HEK293 (cell line): ENCODE data around the gene PCSK5.

Source experiments
- ATF2 ChIP-seq: fragments of 450-650 bp; formaldehyde crosslinking; IDR thresholded peaks from 2 replicates; pipeline ENCODE4 v1.5.1; 2016; ENCODE audit warnings: missing biosample characterization, missing genetic modification characterization, low read depth
- GLI2 ChIP-seq: fragments of 450-650 bp; formaldehyde crosslinking; IDR thresholded peaks from 2 replicates; pipeline ENCODE4; 2017; ENCODE audit warnings: missing biosample characterization, missing genetic modification characterization, low read depth, borderline replicate concordance
- GLIS1 ChIP-seq: fragments of 450-650 bp; formaldehyde crosslinking; IDR thresholded peaks from 2 replicates; pipeline ENCODE4 v1.5.1; 2016; ENCODE audit warnings: missing biosample characterization, missing genetic modification characterization
- MZF1 ChIP-seq: fragments of 450-650 bp; formaldehyde crosslinking; IDR thresholded peaks from 2 replicates; pipeline ENCODE4 v1.5.1; 2017; ENCODE audit warnings: missing biosample characterization, missing genetic modification characterization, borderline replicate concordance
- OVOL3 ChIP-seq: fragments of 450-650 bp; formaldehyde crosslinking; IDR thresholded peaks from 2 replicates; pipeline ENCODE4 v1.5.1; 2016; ENCODE audit warnings: missing biosample characterization, missing genetic modification characterization
- PRDM6 ChIP-seq: fragments of 450-650 bp; formaldehyde crosslinking; IDR thresholded peaks from 2 replicates; pipeline ENCODE4 v1.5.1; 2017; ENCODE audit warnings: missing biosample characterization, missing genetic modification characterization
- SETDB1 ChIP-seq: IDR thresholded peaks from one replicate; pipeline ENCODE4 v1.6.1; 2017; ENCODE audit warnings: mild to moderate bottlenecking, low read length, moderate library complexity, mixed read lengths; ENCODE audit not compliant: insufficient read length
- SP7 ChIP-seq: fragments of 450-650 bp; formaldehyde crosslinking; IDR thresholded peaks from 2 replicates; pipeline ENCODE4 v1.5.1; 2016; ENCODE audit warnings: missing biosample characterization, missing genetic modification characterization
- WT1 ChIP-seq: fragments of 450-650 bp; formaldehyde crosslinking; IDR thresholded peaks from 2 replicates; pipeline ENCODE4 v1.5.1; 2016; ENCODE audit warnings: missing biosample characterization, missing genetic modification characterization
- ZBTB11 ChIP-seq: fragments of 450-650 bp; formaldehyde crosslinking; conservative IDR thresholded peaks from 2 replicates; pipeline ENCODE4 v1.5.1; 2016; ENCODE audit warnings: low read depth, missing biosample characterization, missing genetic modification characterization
- ZBTB17 ChIP-seq: fragments of 450-650 bp; formaldehyde crosslinking; IDR thresholded peaks from 2 replicates; pipeline ENCODE4 v1.5.1; 2016; ENCODE audit warnings: missing biosample characterization, missing genetic modification characterization
- ZFHX2 ChIP-seq: fragments of 450-650 bp; formaldehyde crosslinking; conservative IDR thresholded peaks from 2 replicates; pipeline ENCODE4 v1.5.1; 2016; ENCODE audit warnings: missing biosample characterization, missing genetic modification characterization
- ZFP37 ChIP-seq: fragments of 450-650 bp; formaldehyde crosslinking; IDR thresholded peaks from 2 replicates; pipeline ENCODE4 v1.5.1; 2016; ENCODE audit warnings: missing biosample characterization, missing genetic modification characterization
- ZNF184 ChIP-seq: fragments of 450-650 bp; IDR thresholded peaks from 2 replicates; pipeline ENCODE4 v1.5.1; 2018; ENCODE audit warnings: missing biosample characterization, mild to moderate bottlenecking, missing genetic modification characterization
- ZNF23 ChIP-seq: fragments of 450-650 bp; formaldehyde crosslinking; IDR thresholded peaks from 2 replicates; pipeline ENCODE4 v1.5.1; 2016; ENCODE audit warnings: missing biosample characterization, missing genetic modification characterization, borderline replicate concordance
- ZNF239 ChIP-seq: fragments of 450-650 bp; formaldehyde crosslinking; IDR thresholded peaks from 2 replicates; pipeline ENCODE4 v1.5.1; 2016; ENCODE audit warnings: missing biosample characterization, missing genetic modification characterization
- ZNF366 ChIP-seq: fragments of 450-650 bp; formaldehyde crosslinking; conservative IDR thresholded peaks from 2 replicates; pipeline ENCODE4 v1.5.1; 2016; ENCODE audit warnings: missing biosample characterization, missing genetic modification characterization
- ZNF621 ChIP-seq: fragments of 450-650 bp; formaldehyde crosslinking; IDR thresholded peaks from 2 replicates; pipeline ENCODE4 v1.5.1; 2017; ENCODE audit warnings: missing biosample characterization, missing genetic modification characterization
- ZNF692 ChIP-seq: fragments of 450-650 bp; formaldehyde crosslinking; IDR thresholded peaks from 2 replicates; pipeline ENCODE4 v1.5.1; 2016; ENCODE audit warnings: missing biosample characterization, missing genetic modification characterization
- ZNF701 ChIP-seq: fragments of 450-650 bp; formaldehyde crosslinking; IDR thresholded peaks from 2 replicates; pipeline ENCODE4 v1.5.1; 2016; ENCODE audit warnings: missing biosample characterization, missing genetic modification characterization
- ZNF843 ChIP-seq: fragments of 450-650 bp; formaldehyde crosslinking; IDR thresholded peaks from 2 replicates; pipeline ENCODE4 v1.5.1; 2016; ENCODE audit warnings: missing biosample characterization, missing genetic modification characterization
- ZSCAN30 ChIP-seq: fragments of 450-650 bp; IDR thresholded peaks from 2 replicates; pipeline ENCODE4 v1.5.1; 2018; ENCODE audit warnings: missing biosample characterization, mild to moderate bottlenecking, missing genetic modification characterization, moderate library complexity
- ZXDB ChIP-seq: fragments of 450-650 bp; formaldehyde crosslinking; IDR thresholded peaks from 2 replicates; pipeline ENCODE4 v1.5.1; 2016; ENCODE audit warnings: missing biosample characterization, missing genetic modification characterization

PCSK5 gene

GRCh38 chr9:76135902-76136301, 245.4 kb downstream of the PCSK5 start (continued):
- peak; percentile 13; the same call in 1 of the 2 replicates for TF ChIP-seq MZF1 (tag by site-specific recombination)
- peak; percentile 76 for TF ChIP-seq ZNF692 (tag by site-specific recombination)
- peak; percentile 66; the same call in 1 of the 2 replicates for TF ChIP-seq ZNF843 (tag by site-specific recombination)
- TF ChIP-seq ZNF184: 0 out of 2 replicates have a peak, but pooled peaks have one; percentile 44
- peak; percentile 61 for TF ChIP-seq SP7 (tag by site-specific recombination)
- TF ChIP-seq ZSCAN30 (tag by site-specific recombination): no peak
- TF ChIP-seq ZBTB11 (tag by site-specific recombination): no peak
- peak; percentile 33; the same call in 1 of the 2 replicates for TF ChIP-seq ZBTB17 (tag by site-specific recombination)
- TF ChIP-seq ZFP37 (tag by site-specific recombination): no peak
- no peak for TF ChIP-seq ZNF621 (tag by site-specific recombination)
- TF ChIP-seq ATF2: no peak
- peak; percentile 66 for TF ChIP-seq ZNF366
- TF ChIP-seq ZNF23 (tag by site-specific recombination): no peak
- peak; percentile 92 for TF ChIP-seq PRDM6 (tag by site-specific recombination)
- TF ChIP-seq WT1 (tag by site-specific recombination): peak; percentile 99
- no peak for TF ChIP-seq ZXDB (tag by site-specific recombination)
- no peak for TF ChIP-seq ZNF239 (tag by site-specific recombination)
- TF ChIP-seq ZFHX2 (tag by site-specific recombination): no peak
- TF ChIP-seq ZNF701 (tag by site-specific recombination): no peak
- TF ChIP-seq GLIS1 (tag by site-specific recombination): no peak
- TF ChIP-seq SETDB1: no peak
- TF ChIP-seq OVOL3 (tag by site-specific recombination): peak; percentile 46; the same call in 1 of the 2 replicates
- peak; percentile 53; the same call in 1 of the 2 replicates for TF ChIP-seq GLI2 (tag by site-specific recombination)
